ENCODE results near the gene EPB42.

GRCh38 chr15:43212951-43213350 lies 7.9 kb downstream of the EPB42 start:
- TF ChIP-seq, protein P1, sequence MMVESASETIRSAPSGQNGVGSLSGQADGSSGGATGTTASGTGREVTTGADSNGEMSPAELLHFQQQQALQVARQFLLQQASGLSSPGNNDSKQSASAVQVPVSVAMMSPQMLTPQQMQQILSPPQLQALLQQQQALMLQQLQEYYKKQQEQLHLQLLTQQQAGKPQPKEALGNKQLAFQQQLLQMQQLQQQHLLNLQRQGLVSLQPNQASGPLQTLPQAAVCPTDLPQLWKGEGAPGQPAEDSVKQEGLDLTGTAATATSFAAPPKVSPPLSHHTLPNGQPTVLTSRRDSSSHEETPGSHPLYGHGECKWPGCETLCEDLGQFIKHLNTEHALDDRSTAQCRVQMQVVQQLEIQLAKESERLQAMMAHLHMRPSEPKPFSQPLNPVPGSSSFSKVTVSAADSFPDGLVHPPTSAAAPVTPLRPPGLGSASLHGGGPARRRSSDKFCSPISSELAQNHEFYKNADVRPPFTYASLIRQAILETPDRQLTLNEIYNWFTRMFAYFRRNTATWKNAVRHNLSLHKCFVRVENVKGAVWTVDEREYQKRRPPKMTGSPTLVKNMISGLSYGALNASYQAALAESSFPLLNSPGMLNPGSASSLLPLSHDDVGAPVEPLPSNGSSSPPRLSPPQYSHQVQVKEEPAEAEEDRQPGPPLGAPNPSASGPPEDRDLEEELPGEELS (CRISPR knock-in tag; IDR thresholded peaks at IDR 0.05), result no peak
- TF ChIP-seq CTCF (IDR thresholded peaks at IDR 0.05) (no peak), E2F4 (CRISPR knock-in tag; IDR thresholded peaks at IDR 0.05; ENCODE audit: borderline replicate concordance, low read depth) (no peak), ZBTB21 (CRISPR knock-in tag; IDR thresholded peaks at IDR 0.05; ENCODE audit: borderline replicate concordance) (no peak), KAT7 (CRISPR knock-in tag; IDR thresholded peaks at IDR 0.05; ENCODE audit: borderline replicate concordance) (no peak), FOXP1 (CRISPR knock-in tag; IDR thresholded peaks at IDR 0.05; ENCODE audit: borderline replicate concordance) (no peak), FOXJ3 (CRISPR knock-in tag; IDR thresholded peaks at IDR 0.05; ENCODE audit: borderline replicate concordance) (no peak)
